Loucy (cell line): Measurements from ENCODE around the gene EEF1A2.

Experiments
- EZH2phosphoT487 ChIP-seq: fragments of 200-600 bp; IDR thresholded peaks from 2 replicates; pipeline ENCODE4 v1.6.1; 2018; ENCODE audit warnings: antibody characterized with exemption, mild to moderate bottlenecking, moderate library complexity, borderline replicate concordance
- TF ChIP-seq, protein P1 (sequence below): fragments of 200-600 bp; sonication (generic); conservative IDR thresholded peaks from 2 replicates; pipeline ENCODE4 v1.5.1; 2014; ENCODE audit warnings: mild to moderate bottlenecking, antibody characterized with exemption, low read length

DNA sequence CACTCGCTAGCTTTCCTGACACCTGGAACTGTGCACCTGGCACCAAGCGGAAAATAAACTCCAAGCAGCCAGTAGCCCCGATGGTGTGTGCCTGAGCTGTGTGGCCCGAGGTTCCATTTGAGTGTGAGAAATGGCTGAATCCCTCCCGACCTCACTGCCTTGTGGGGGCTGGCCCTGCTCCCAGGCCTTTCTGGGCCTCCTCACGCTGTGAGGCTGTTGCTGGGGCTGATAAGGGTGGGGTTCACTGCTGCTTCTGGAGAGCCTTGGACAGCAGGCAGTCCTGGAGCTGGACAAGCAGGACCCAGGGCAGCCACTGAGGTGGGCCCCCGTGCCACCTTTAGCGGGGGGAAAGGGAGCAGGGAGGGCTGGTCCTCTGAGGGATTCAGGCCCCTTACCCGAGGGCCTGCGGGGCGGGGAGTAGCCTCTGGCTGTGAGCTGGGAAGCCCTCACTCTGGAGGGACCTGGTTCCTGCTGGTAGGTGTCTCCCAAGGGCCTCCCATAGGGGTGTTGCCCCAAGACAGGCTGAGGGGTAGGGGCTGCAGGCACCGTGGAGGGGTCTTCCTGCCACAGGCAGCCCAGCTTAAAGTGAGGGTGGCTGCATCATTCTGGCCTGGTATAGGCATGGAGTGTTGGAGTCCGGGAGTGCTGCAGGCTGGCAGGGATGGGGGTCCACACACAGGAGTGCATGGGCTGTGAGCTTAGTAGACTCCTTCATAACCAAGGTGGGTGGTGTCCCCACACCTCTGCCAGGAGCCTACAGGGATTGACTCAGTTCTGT is 23.4 kb upstream of the EEF1A2 start:
- TF ChIP-seq, protein P1, sequence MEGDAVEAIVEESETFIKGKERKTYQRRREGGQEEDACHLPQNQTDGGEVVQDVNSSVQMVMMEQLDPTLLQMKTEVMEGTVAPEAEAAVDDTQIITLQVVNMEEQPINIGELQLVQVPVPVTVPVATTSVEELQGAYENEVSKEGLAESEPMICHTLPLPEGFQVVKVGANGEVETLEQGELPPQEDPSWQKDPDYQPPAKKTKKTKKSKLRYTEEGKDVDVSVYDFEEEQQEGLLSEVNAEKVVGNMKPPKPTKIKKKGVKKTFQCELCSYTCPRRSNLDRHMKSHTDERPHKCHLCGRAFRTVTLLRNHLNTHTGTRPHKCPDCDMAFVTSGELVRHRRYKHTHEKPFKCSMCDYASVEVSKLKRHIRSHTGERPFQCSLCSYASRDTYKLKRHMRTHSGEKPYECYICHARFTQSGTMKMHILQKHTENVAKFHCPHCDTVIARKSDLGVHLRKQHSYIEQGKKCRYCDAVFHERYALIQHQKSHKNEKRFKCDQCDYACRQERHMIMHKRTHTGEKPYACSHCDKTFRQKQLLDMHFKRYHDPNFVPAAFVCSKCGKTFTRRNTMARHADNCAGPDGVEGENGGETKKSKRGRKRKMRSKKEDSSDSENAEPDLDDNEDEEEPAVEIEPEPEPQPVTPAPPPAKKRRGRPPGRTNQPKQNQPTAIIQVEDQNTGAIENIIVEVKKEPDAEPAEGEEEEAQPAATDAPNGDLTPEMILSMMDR = no peak
- no peak for TF ChIP-seq EZH2phosphoT487
